ENCODE measurements around the gene ENAM.
"Not testable (repeated sequence)": the region's sequence is repeated elsewhere in the genome, so short reads cannot be mapped to it uniquely, and the experiment has no call there.

Gene ENAM

GRCh38 chr4:70624226-70624793 is 4.2 kb upstream of the ENAM start:
- no peak for DNase-seq (ENCODE audit: low read depth)

GRCh38 chr4:70627620-70628019 is 924 bp upstream of the ENAM start:
- DNase-seq (ENCODE audit: low read depth): no peak

GRCh38 chr4:70629469-70630090 is 1.0 kb downstream of the ENAM start:
- no peak for DNase-seq (ENCODE audit: low read depth)

- DNase-seq (ENCODE audit: low read depth): no peak
Measured at GRCh38 chr4:70630162-70630561, 1.6 kb downstream of the ENAM start.

GRCh38 chr4:70632028-70632427 is 3.5 kb downstream of the ENAM start:
- DNase-seq (ENCODE audit: low read depth): no peak

GRCh38 chr4:70634482-70634881 is 5.9 kb downstream of the ENAM start:
- no peak for DNase-seq (ENCODE audit: low read depth)

- DNase-seq (ENCODE audit: low read depth): no peak
Measured at GRCh38 chr4:70637239-70637913, 8.8 kb downstream of the ENAM start.

GRCh38 chr4:70640192-70640591 is 11.6 kb downstream of the ENAM start:
- DNase-seq (ENCODE audit: low read depth): no peak

GRCh38 chr4:70650741-70651140 is 22.2 kb downstream of the ENAM start:
- DNase-seq (ENCODE audit: low read depth): not testable (repeated sequence)

- no peak for DNase-seq (ENCODE audit: low read depth)
Measured at GRCh38 chr4:70651864-70652506, 23.4 kb downstream of the ENAM start.

- DNase-seq (ENCODE audit: low read depth): no peak
Measured at GRCh38 chr4:70654605-70655011, 26.1 kb downstream of the ENAM start.

GRCh38 chr4:70657326-70657725 is 28.8 kb downstream of the ENAM start:
- no peak for DNase-seq (ENCODE audit: low read depth)

GRCh38 chr4:70658418-70658817 is 29.9 kb downstream of the ENAM start:
- no peak for DNase-seq (ENCODE audit: low read depth)

GRCh38 chr4:70660106-70660505 is 31.6 kb downstream of the ENAM start:
- DNase-seq (ENCODE audit: low read depth): no peak

GRCh38 chr4:70661309-70661922 is 32.9 kb downstream of the ENAM start:
- not testable (repeated sequence) for DNase-seq (ENCODE audit: low read depth)

GRCh38 chr4:70666369-70666768 is 37.8 kb downstream of the ENAM start, which contains the start of gene JCHAIN:
Gene JCHAIN (minus strand): TSS chr4:70666508. CDS start chr4:70666490, 18 bp downstream.
- DNase-seq (ENCODE audit: low read depth): no peak

GRCh38 chr4:70667740-70668535 is 39.4 kb downstream of the ENAM start:
- no peak for DNase-seq (ENCODE audit: low read depth)

GRCh38 chr4:70670332-70671014 is 41.9 kb downstream of the ENAM start:
- DNase-seq (ENCODE audit: low read depth): no peak

GRCh38 chr4:70671091-70671490 is 42.5 kb downstream of the ENAM start:
- DNase-seq (ENCODE audit: low read depth): no peak

GRCh38 chr4:70674191-70674590 is 45.6 kb downstream of the ENAM start:
- DNase-seq (ENCODE audit: low read depth): no peak

- no peak for DNase-seq (ENCODE audit: low read depth)
Measured at GRCh38 chr4:70674731-70675130, 46.2 kb downstream of the ENAM start.
